K562 (cell line): Measurements from ENCODE around the gene CTPS1. TPM values are rescaled to one million over a fixed set of nuclear protein-coding genes. Genes with fewer than 3 reads are reported as not detected.

ENCODE experiments used
- BRD4 ChIP-seq: fragments of 200-600 bp; sonication (generic); IDR thresholded peaks from 2 replicates; pipeline ENCODE4 v1.6.1; 2017; ENCODE audit warnings: inconsistent platforms
- ETV5 ChIP-seq: sonication (generic); formaldehyde crosslinking; IDR thresholded peaks from 2 replicates; pipeline ENCODE4 v1.4.0; 2020; ENCODE audit warnings: low read depth, mild to moderate bottlenecking, missing genetic modification reagents
- FOXP1 ChIP-seq: sonication (generic); formaldehyde crosslinking; IDR thresholded peaks from 2 replicates; pipeline ENCODE4 v1.8.0; 2022; ENCODE audit warnings: mild to moderate bottlenecking, missing genetic modification reagents
- GABPA ChIP-seq: fragments of 200-800 bp; sonication (Bioruptor generic); conservative IDR thresholded peaks from 2 replicates; pipeline ENCODE4 v1.6.1; 2016; ENCODE audit warnings: low read depth, missing genetic modification characterization, missing compliant biosample characterization
- HMG20A ChIP-seq: fragments of 450-650 bp; formaldehyde crosslinking; conservative IDR thresholded peaks from 2 replicates; pipeline ENCODE4 v1.4.0; 2020; ENCODE audit warnings: mild to moderate bottlenecking, mixed read lengths
- HNRNPUL1 ChIP-seq: fragments of 200-400 bp; formaldehyde crosslinking; IDR thresholded peaks from 2 replicates; pipeline ENCODE4 v1.6.1; 2017; ENCODE audit warnings: low read length
- KAT7 ChIP-seq: sonication (generic); formaldehyde crosslinking; IDR thresholded peaks from 2 replicates; pipeline ENCODE4 v1.8.0; 2022; ENCODE audit warnings: missing genetic modification reagents, mild to moderate bottlenecking, borderline replicate concordance
- TAF7 ChIP-seq: fragments of 450-650 bp; IDR thresholded peaks from 2 replicates; pipeline ENCODE4 v1.6.1; 2016; ENCODE audit warnings: missing genetic modification characterization, missing compliant biosample characterization
- ZNF146 ChIP-seq: IDR thresholded peaks from one replicate; pipeline ENCODE4 v1.6.1; 2018; ENCODE audit warnings: missing compliant biosample characterization; ENCODE audit not compliant: unreplicated experiment
- ZNF217 ChIP-seq: sonication (generic); formaldehyde crosslinking; IDR thresholded peaks from 2 replicates; pipeline ENCODE4 v1.8.0; 2022; ENCODE audit warnings: mild to moderate bottlenecking, missing genetic modification reagents
- ZNF311 ChIP-seq: fragments of 250-450 bp; sonication (Bioruptor Pico); IDR thresholded peaks from 2 replicates; pipeline ENCODE4 v1.4.0; 2020; ENCODE audit warnings: mild to moderate bottlenecking, moderate library complexity
- ZNF639 ChIP-seq, 2 experiments: fragments of 200-800 bp in 1 of 2; sonication (Bioruptor generic) in 1 of 2; sonication (generic) in 1 of 2; formaldehyde crosslinking in 1 of 2; IDR thresholded peaks in 1 of 2; conservative IDR thresholded peaks in 1 of 2; 2 replicates each; pipeline versions ENCODE4 v1.5.0 to v1.6.1; 2016 to 2020; ENCODE audit warnings: missing compliant biosample characterization in 1 of 2, missing genetic modification characterization in 1 of 2, missing genetic modification reagents in 1 of 2
- ZNF644 ChIP-seq: fragments of 200-800 bp; sonication (Bioruptor generic); IDR thresholded peaks from 2 replicates; pipeline ENCODE4 v1.6.1; 2016; ENCODE audit warnings: low read depth, missing genetic modification characterization, missing compliant biosample characterization
- polyA plus RNA-seq, 8 experiments: library from polyadenylated mRNA; depleted of rRNA in 4 of 8; stranded (reverse) in 5 of 8; unstranded in 3 of 8; fragments of >200 nt; fragmentation: Nextera tagmentation in 2 of 8; fragmentation: Illumina TruSeq in 1 of 8; extraction: Ambion mirVana in 2 of 8; extraction: Trizol in 1 of 8; gene quantifications; 2 replicates each; pipeline versions ENCODE4 v1.2.1 to v1.2.3, GENCODE V29; 2011 to 2014; ENCODE audit warnings: inconsistent platforms in 1 of 8, missing spikeins in 1 of 8
- total RNA-seq, 7 experiments: library from RNA; depleted of rRNA in 6 of 7; stranded (reverse); fragments of >200 nt in 6 of 7; fragmentation: Illumina TruSeq in 2 of 7; extraction: Trizol in 2 of 7; gene quantifications; 2 replicates each; pipeline versions ENCODE4 v1.2.1 to v1.2.3, GENCODE V29; 2011 to 2021; ENCODE audit warnings: low replicate concordance in 1 of 7
- TF ChIP-seq, protein P1 (sequence below): sonication (generic); IDR thresholded peaks from 2 replicates; pipeline ENCODE4 v1.6.1; 2016
- TF ChIP-seq, protein P2 (sequence below), 3 experiments: fragments of 200-800 bp in 1 of 3; fragments of 250-450 bp in 1 of 3; fragments of 450-650 bp in 1 of 3; sonication (Bioruptor Pico) in 1 of 3; sonication (Bioruptor generic) in 1 of 3; formaldehyde crosslinking in 1 of 3; IDR thresholded peaks; 2 replicates each; pipeline versions ENCODE4 v1.6.1 to v1.8.0; 2016 to 2022; ENCODE audit warnings: mild to moderate bottlenecking in 2 of 3, missing genetic modification characterization in 2 of 3, missing compliant biosample characterization in 1 of 3, moderate library complexity in 1 of 3
- TF ChIP-seq, protein P3 (sequence below): fragments of 250-450 bp; sonication (Bioruptor Pico); IDR thresholded peaks from 2 replicates; pipeline ENCODE4 v1.5.1; 2021; ENCODE audit warnings: mild to moderate bottlenecking
- TF ChIP-seq, protein P4 (sequence below): fragments of 200-800 bp; sonication (Bioruptor generic); IDR thresholded peaks from 2 replicates; pipeline ENCODE4 v1.6.1; 2017; ENCODE audit warnings: missing genetic modification characterization, missing compliant biosample characterization

CTPS1 gene
- total and polyA plus RNA-seq, 9 of the 15 experiments (the other 6 are each of a cell fraction or from before 2014, with no cell fraction given): 44.4 to 164 (median 87.7) TPM

- no peak for TF ChIP-seq ZNF311 (CRISPR knock-in tag)
- TF ChIP-seq, protein P1, sequence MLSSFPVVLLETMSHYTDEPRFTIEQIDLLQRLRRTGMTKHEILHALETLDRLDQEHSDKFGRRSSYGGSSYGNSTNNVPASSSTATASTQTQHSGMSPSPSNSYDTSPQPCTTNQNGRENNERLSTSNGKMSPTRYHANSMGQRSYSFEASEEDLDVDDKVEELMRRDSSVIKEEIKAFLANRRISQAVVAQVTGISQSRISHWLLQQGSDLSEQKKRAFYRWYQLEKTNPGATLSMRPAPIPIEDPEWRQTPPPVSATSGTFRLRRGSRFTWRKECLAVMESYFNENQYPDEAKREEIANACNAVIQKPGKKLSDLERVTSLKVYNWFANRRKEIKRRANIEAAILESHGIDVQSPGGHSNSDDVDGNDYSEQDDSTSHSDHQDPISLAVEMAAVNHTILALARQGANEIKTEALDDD: no peak
- peak in 1 of 2 experiments; percentile 47; a peak in 1 of 4 replicates for TF ChIP-seq ZNF639 (CRISPR knock-in tag; conservative IDR thresholded peaks at IDR 0.05 in 1 of 2, IDR thresholded peaks at IDR 0.05 in 1 of 2)
- no peak; the same call in 1 of the 2 replicates for TF ChIP-seq FOXP1 (CRISPR knock-in tag)
- TF ChIP-seq, protein P2, sequence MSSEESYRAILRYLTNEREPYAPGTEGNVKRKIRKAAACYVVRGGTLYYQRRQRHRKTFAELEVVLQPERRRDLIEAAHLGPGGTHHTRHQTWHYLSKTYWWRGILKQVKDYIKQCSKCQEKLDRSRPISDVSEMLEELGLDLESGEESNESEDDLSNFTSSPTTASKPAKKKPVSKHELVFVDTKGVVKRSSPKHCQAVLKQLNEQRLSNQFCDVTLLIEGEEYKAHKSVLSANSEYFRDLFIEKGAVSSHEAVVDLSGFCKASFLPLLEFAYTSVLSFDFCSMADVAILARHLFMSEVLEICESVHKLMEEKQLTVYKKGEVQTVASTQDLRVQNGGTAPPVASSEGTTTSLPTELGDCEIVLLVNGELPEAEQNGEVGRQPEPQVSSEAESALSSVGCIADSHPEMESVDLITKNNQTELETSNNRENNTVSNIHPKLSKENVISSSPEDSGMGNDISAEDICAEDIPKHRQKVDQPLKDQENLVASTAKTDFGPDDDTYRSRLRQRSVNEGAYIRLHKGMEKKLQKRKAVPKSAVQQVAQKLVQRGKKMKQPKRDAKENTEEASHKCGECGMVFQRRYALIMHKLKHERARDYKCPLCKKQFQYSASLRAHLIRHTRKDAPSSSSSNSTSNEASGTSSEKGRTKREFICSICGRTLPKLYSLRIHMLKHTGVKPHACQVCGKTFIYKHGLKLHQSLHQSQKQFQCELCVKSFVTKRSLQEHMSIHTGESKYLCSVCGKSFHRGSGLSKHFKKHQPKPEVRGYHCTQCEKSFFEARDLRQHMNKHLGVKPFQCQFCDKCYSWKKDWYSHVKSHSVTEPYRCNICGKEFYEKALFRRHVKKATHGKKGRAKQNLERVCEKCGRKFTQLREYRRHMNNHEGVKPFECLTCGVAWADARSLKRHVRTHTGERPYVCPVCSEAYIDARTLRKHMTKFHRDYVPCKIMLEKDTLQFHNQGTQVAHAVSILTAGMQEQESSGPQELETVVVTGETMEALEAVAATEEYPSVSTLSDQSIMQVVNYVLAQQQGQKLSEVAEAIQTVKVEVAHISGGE (CRISPR knock-in tag; IDR thresholded peaks at IDR 0.05): 0 out of 6 replicates have a peak, but pooled peaks of 1 of the 3 experiments have one; percentile 23
- no peak for TF ChIP-seq HNRNPUL1
- TF ChIP-seq HMG20A (CRISPR knock-in tag): no peak
- 0 out of 2 replicates have a peak, but pooled peaks have one; percentile 36 for TF ChIP-seq BRD4
- TF ChIP-seq GABPA (tag): 0 out of 2 replicates have a peak, but pooled peaks have one; percentile 18
- no peak for TF ChIP-seq ETV5 (CRISPR knock-in tag)
- no peak for TF ChIP-seq TAF7 (tag)
- TF ChIP-seq, protein P3, sequence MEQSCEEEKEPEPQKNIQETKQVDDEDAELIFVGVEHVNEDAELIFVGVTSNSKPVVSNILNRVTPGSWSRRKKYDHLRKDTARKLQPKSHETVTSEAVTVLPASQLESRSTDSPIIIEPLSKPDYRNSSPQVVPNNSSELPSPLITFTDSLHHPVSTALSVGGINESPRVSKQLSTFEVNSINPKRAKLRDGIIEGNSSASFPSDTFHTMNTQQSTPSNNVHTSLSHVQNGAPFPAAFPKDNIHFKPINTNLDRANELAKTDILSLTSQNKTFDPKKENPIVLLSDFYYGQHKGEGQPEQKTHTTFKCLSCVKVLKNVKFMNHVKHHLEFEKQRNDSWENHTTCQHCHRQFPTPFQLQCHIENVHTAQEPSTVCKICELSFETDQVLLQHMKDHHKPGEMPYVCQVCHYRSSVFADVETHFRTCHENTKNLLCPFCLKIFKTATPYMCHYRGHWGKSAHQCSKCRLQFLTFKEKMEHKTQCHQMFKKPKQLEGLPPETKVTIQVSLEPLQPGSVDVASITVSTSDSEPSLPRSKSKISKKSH (CRISPR knock-in tag): no peak
- TF ChIP-seq KAT7: 0 out of 2 replicates have a peak, but pooled peaks have one; percentile 80
- TF ChIP-seq ZNF644: peak; percentile 69; the same call in 1 of the 2 replicates
- TF ChIP-seq, protein P4, sequence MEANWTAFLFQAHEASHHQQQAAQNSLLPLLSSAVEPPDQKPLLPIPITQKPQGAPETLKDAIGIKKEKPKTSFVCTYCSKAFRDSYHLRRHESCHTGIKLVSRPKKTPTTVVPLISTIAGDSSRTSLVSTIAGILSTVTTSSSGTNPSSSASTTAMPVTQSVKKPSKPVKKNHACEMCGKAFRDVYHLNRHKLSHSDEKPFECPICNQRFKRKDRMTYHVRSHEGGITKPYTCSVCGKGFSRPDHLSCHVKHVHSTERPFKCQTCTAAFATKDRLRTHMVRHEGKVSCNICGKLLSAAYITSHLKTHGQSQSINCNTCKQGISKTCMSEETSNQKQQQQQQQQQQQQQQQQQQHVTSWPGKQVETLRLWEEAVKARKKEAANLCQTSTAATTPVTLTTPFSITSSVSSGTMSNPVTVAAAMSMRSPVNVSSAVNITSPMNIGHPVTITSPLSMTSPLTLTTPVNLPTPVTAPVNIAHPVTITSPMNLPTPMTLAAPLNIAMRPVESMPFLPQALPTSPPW (CRISPR knock-in tag): peak; percentile 30
- no peak for TF ChIP-seq ZNF217 (CRISPR knock-in tag)
- no peak for TF ChIP-seq ZNF146 (CRISPR knock-in tag)
Observed at GRCh38 chr1:40980068-40980452, 564 bp downstream of the CTPS1 start (continued).
